ENCODE results near the gene SVOP.

SVOP gene

DNA sequence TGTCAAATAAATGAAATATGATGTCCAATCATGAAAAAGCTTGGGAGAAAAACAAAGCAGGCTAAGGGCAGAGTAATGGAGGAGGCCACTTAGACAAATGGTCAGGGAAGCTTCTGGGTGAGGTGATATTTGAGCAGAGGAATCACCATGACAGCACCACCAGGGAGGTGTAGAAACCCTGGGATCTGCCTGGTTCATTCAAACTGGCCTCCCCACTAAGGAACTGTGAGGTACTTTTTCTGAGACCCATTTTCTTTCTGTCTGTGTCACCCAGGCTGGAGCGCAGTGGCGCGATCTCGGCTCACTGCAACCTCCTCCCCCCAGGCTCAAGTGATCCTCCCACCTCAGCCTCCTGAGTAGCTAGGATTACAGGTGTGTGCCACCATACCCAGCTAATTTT lies 155.7 kb downstream of the SVOP start:
- H2AFZ ChIP-seq (ENCODE audit: low read depth), result no peak overlapping the region
- no peaks in the 10 kb centered on the region for H3K36me3 ChIP-seq (ENCODE audit: insufficient read depth)
- no peak overlapping the region for H3K4me2 ChIP-seq
- H3K79me2 ChIP-seq (ENCODE audit: insufficient read depth, low read depth), result no peaks in the 10 kb centered on the region
- H3K4me3 ChIP-seq (IDR thresholded peaks at IDR 0.05; ENCODE audit: insufficient read depth, low read depth, low read length), result no peak overlapping the region
- no peaks in the 10 kb centered on the region for H3K27me3 ChIP-seq (ENCODE audit: insufficient read depth, low read depth)
- no peak overlapping the region for H3K9ac ChIP-seq
- H4K20me1 ChIP-seq (ENCODE audit: insufficient read depth), result no peaks in the 10 kb centered on the region
- H3K4me1 ChIP-seq (ENCODE audit: low read depth, poor library complexity, severe bottlenecking), result no peaks in the 10 kb centered on the region
- TF ChIP-seq, protein P1, sequence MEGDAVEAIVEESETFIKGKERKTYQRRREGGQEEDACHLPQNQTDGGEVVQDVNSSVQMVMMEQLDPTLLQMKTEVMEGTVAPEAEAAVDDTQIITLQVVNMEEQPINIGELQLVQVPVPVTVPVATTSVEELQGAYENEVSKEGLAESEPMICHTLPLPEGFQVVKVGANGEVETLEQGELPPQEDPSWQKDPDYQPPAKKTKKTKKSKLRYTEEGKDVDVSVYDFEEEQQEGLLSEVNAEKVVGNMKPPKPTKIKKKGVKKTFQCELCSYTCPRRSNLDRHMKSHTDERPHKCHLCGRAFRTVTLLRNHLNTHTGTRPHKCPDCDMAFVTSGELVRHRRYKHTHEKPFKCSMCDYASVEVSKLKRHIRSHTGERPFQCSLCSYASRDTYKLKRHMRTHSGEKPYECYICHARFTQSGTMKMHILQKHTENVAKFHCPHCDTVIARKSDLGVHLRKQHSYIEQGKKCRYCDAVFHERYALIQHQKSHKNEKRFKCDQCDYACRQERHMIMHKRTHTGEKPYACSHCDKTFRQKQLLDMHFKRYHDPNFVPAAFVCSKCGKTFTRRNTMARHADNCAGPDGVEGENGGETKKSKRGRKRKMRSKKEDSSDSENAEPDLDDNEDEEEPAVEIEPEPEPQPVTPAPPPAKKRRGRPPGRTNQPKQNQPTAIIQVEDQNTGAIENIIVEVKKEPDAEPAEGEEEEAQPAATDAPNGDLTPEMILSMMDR (conservative IDR thresholded peaks at IDR 0.05; ENCODE audit: low read depth, low read length), result no peak
- H3K27ac ChIP-seq, result no peak overlapping the region

DNA sequence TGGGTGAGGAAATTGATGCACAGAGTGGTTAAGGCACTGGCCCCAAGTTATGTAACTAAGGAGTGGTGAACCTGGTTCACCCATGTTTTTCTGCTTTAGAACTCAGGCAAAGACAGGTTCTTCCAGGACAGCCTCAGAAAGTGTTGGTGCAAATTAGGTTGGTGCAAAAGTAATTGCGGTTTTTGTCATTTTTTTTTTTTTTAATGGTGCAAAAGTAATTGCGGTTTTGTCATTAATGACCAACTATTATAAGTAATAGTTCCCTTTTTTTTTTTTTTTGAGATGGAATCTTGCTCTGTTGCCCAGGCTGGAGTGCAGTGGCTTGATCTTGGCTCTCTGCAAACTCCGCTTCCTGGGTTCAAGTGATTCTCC lies 158.3 kb downstream of the SVOP start:
- Histone ChIP-seq H3K36me3 (ENCODE audit: insufficient read depth) (no peaks in the 10 kb centered on the region), H3K27ac (no peak overlapping the region), H3K4me1 (ENCODE audit: low read depth, poor library complexity, severe bottlenecking) (peaks cover 4% of the 10 kb centered on the region), H3K4me2 (no peak overlapping the region), H2AFZ (ENCODE audit: low read depth) (no peak overlapping the region), H3K4me3 (IDR thresholded peaks at IDR 0.05; ENCODE audit: insufficient read depth, low read depth, low read length) (no peak overlapping the region), H3K9ac (no peak overlapping the region), H3K79me2 (ENCODE audit: insufficient read depth, low read depth) (no peaks in the 10 kb centered on the region), H4K20me1 (ENCODE audit: insufficient read depth) (no peaks in the 10 kb centered on the region), H3K27me3 (ENCODE audit: insufficient read depth, low read depth) (no peaks in the 10 kb centered on the region)
- TF ChIP-seq, protein P1 (conservative IDR thresholded peaks at IDR 0.05; ENCODE audit: low read depth, low read length), result no peak

DNA sequence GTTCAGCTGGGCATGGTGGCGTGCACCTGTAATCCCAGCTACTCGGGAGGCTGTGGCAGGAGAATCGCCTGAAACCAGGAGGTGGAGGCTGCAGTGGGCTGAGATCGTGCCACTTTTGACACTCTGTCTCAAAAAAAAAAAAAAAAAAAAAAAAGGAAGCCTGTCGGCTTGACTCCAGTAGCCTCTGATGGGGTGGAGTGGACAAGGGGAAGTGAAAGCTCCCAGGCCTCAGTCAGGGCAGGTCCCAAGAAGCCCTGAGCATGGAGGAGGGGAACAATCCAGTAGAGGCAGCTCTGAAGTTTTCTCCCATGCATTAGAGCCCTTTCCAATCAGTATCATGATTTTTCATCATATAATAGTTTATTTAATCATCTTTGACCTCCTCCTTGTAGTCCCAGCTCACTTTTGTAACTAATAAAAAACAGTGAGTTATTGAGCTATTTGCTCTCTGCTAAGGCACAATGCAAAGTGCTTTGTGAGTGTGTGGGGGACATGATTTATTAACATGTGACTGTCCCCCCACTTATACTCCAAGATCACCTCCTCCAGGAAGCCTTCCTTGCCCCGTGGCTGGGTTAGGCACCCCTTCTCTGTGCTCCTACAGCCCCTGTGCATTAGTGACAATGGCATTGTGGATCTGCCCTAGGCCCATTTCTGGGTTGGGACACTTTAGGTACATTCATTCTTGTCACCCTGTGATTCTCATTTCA lies 158.8 kb downstream of the SVOP start:
- TF ChIP-seq, protein P1 (conservative IDR thresholded peaks at IDR 0.05; ENCODE audit: low read depth, low read length), result no peak
- H3K4me1 ChIP-seq (ENCODE audit: low read depth, poor library complexity, severe bottlenecking), result peaks cover 4% of the 10 kb centered on the region
- no peak overlapping the region for H3K4me3 ChIP-seq (IDR thresholded peaks at IDR 0.05; ENCODE audit: insufficient read depth, low read depth, low read length)
- no peak overlapping the region for H3K4me2 ChIP-seq
- H3K27me3 ChIP-seq (ENCODE audit: insufficient read depth, low read depth), result no peaks in the 10 kb centered on the region
- H3K27ac ChIP-seq, result no peak overlapping the region
- no peaks in the 10 kb centered on the region for H3K36me3 ChIP-seq (ENCODE audit: insufficient read depth)
- H3K9ac ChIP-seq, result no peak overlapping the region
- H3K79me2 ChIP-seq (ENCODE audit: insufficient read depth, low read depth), result no peaks in the 10 kb centered on the region
- H4K20me1 ChIP-seq (ENCODE audit: insufficient read depth), result no peaks in the 10 kb centered on the region
- no peak overlapping the region for H2AFZ ChIP-seq (ENCODE audit: low read depth)

DNA sequence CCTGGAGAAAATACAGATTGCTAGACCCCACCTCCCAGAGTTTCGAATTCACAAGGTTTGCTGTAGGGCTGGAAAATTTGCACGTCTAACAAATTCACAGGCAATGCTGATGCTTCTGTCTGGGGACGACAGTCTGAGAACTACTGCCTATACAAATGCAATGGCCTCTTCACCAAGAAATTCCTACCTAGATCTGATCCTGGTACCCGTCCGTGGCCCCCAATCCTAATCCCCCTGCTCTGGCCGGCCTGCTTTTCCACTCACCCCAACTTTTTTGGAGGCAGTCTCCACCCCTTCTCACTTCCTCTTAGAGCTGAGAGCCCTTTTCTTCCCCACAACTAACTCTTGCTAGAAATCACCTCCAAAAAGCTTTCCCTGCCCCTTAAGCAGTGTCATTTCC lies 160.4 kb downstream of the SVOP start:
- no peaks in the 10 kb centered on the region for H3K36me3 ChIP-seq (ENCODE audit: insufficient read depth)
- TF ChIP-seq, protein P1 (conservative IDR thresholded peaks at IDR 0.05; ENCODE audit: low read depth, low read length), result no peak
- no peak overlapping the region for H3K27ac ChIP-seq
- no peak overlapping the region for H3K9ac ChIP-seq
- H3K79me2 ChIP-seq (ENCODE audit: insufficient read depth, low read depth), result peaks cover 11% of the 10 kb centered on the region; the same call in 1 of the 2 replicates
- H3K27me3 ChIP-seq (ENCODE audit: insufficient read depth, low read depth), result no peaks in the 10 kb centered on the region
- no peak overlapping the region for H3K4me2 ChIP-seq
- no peaks in the 10 kb centered on the region for H4K20me1 ChIP-seq (ENCODE audit: insufficient read depth)
- peaks cover 10% of the 10 kb centered on the region for H3K4me1 ChIP-seq (ENCODE audit: low read depth, poor library complexity, severe bottlenecking)
- no peak overlapping the region for H3K4me3 ChIP-seq (IDR thresholded peaks at IDR 0.05; ENCODE audit: insufficient read depth, low read depth, low read length)
- no peak overlapping the region for H2AFZ ChIP-seq (ENCODE audit: low read depth)
